ENCODE measurements around the gene MGARP.

- TF ChIP-seq SIN3A (IDR thresholded peaks at IDR 0.05; ENCODE audit: borderline replicate concordance, low read depth, low read length) (no peak), REST (IDR thresholded peaks at IDR 0.05; ENCODE audit: low read depth, low read length) (no peak), CTCF (IDR thresholded peaks at IDR 0.05) (no peak), USF2 (IDR thresholded peaks at IDR 0.05; ENCODE audit: borderline replicate concordance, low read depth, low read length) (no peak), JUND (IDR thresholded peaks at IDR 0.05) (no peak), NRF1 (IDR thresholded peaks at IDR 0.05; ENCODE audit: low read depth, low read length) (no peak)
Measured at GRCh38 chr4:139241784-139242151, 38.3 kb downstream of the MGARP start.
